Tibial nerve (tissue), 4 donors: ENCODE measurements around the gene GCSAM.

Experiments used
- CTCF ChIP-seq, 5 experiments: fragments of 200-600 bp in 3 of 5; fragments of 450-650 bp in 2 of 5; sonication (generic) in 3 of 5; IDR thresholded peaks; one replicate each; pipeline ENCODE4 v1.5.1; 2016 to 2019; ENCODE audit warnings: antibody characterized with exemption in 5 of 5, mild to moderate bottlenecking in 3 of 5, moderate library complexity in 2 of 5
- EP300 ChIP-seq, 2 donors: sonication (generic); formaldehyde crosslinking; IDR thresholded peaks; one replicate each; pipeline ENCODE4 v1.6.1; 2017; ENCODE audit warnings: antibody characterized with exemption in 2 of 2, mild to moderate bottlenecking in 1 of 2
- POLR2A ChIP-seq, 2 donors: fragments of 450-650 bp; IDR thresholded peaks; one replicate each; pipeline ENCODE4 v1.6.1; 2017; ENCODE audit warnings: antibody characterized with exemption in 2 of 2, mild to moderate bottlenecking in 2 of 2, moderate library complexity in 2 of 2

GRCh38 chr3:112171144-112171543 is 38.1 kb upstream of the GCSAM start:
- TF ChIP-seq CTCF (IDR thresholded peaks at IDR 0.05) = no peak
- no peak for TF ChIP-seq EP300 (IDR thresholded peaks at IDR 0.05)
- no peak for TF ChIP-seq POLR2A (IDR thresholded peaks at IDR 0.05)
